Small intestine (tissue), 7 donors: ENCODE data around the gene MAP2. TPM values are rescaled to one million over a fixed set of nuclear protein-coding genes. Genes with fewer than 3 reads are reported as not detected.

Source experiments
- DNase-seq, 2 donors: peaks; one replicate each; pipeline versions ENCODE4 v3.0.0 to v3.0.0-alpha.2; 2013
- FAIRE-seq: peaks from 2 replicates; lab custom pipeline; 2012; peaks lifted over from hg19 to GRCh38; lab: Jason Lieb, UNC
- H3K27ac ChIP-seq, 3 donors: one replicate each; pipeline ENCODE4 v1.5.1; 2013; ENCODE audit warnings: low read length in 2 of 3, mild to moderate bottlenecking in 2 of 3, control low read depth in 1 of 3, inconsistent platforms in 1 of 3, low read depth in 1 of 3, moderate library complexity in 1 of 3
- H3K27me3 ChIP-seq, 3 donors: one replicate each; pipeline ENCODE4 v1.6.1; 2013; ENCODE audit warnings: low read length in 3 of 3, inconsistent platforms in 1 of 3; ENCODE audit not compliant: control insufficient read depth in 3 of 3, insufficient read depth in 3 of 3
- H3K36me3 ChIP-seq, 3 donors: one replicate each; pipeline ENCODE4 v1.6.1; 2013; ENCODE audit warnings: low read length in 3 of 3, inconsistent platforms in 1 of 3, low read depth in 1 of 3, mild to moderate bottlenecking in 1 of 3, moderate library complexity in 1 of 3; ENCODE audit not compliant: control insufficient read depth in 3 of 3, insufficient read depth in 2 of 3
- H3K4me1 ChIP-seq, 3 donors: one replicate each; pipeline ENCODE4 v1.6.1; 2013; ENCODE audit warnings: low read length in 2 of 3, inconsistent platforms in 1 of 3, low read depth in 1 of 3, mild to moderate bottlenecking in 1 of 3, moderate library complexity in 1 of 3; ENCODE audit not compliant: control insufficient read depth in 3 of 3, insufficient read depth in 2 of 3
- H3K4me3 ChIP-seq, 3 donors: one replicate each; pipeline ENCODE4 v1.5.1; 2013; ENCODE audit warnings: low read length in 3 of 3, control low read depth in 1 of 3, inconsistent platforms in 1 of 3, low read depth in 1 of 3, mild to moderate bottlenecking in 1 of 3, moderate library complexity in 1 of 3
- H3K9me3 ChIP-seq, 2 donors: one replicate each; pipeline ENCODE4 v1.6.1; 2013; ENCODE audit warnings: low read depth in 1 of 2, low read length in 1 of 2; ENCODE audit not compliant: control insufficient read depth in 2 of 2, insufficient read depth in 1 of 2
- WGBS, 3 donors: extraction: QIAGEN DNeasy Blood & Tissue Kit; methylation state at CpG; one replicate each; pipeline ENCODE4 v1.1.7; 2013; 5-methylcytosine and 5-hydroxymethylcytosine counted together
- polyA plus RNA-seq, 4 donors: library from polyadenylated mRNA; stranded (reverse) in 3 of 4; unstranded in 1 of 4; fragments of 200-250 nt in 3 of 4; fragments of 120-200 nt in 1 of 4; gene quantifications; one replicate each; pipeline versions ENCODE4 v1.2.1 to v1.2.3, GENCODE V29; 2013
- donor health status: healthy with polysubstance abuse.
- donor health status: control.
- donor health status: control.
- donor health status: Bipolar disorder and iron deficiency.
- donor health status: healthy.

Gene MAP2
- polyA plus RNA-seq, 4 donors: 0.22 to 3.2 (median 1.6) TPM

DNA sequence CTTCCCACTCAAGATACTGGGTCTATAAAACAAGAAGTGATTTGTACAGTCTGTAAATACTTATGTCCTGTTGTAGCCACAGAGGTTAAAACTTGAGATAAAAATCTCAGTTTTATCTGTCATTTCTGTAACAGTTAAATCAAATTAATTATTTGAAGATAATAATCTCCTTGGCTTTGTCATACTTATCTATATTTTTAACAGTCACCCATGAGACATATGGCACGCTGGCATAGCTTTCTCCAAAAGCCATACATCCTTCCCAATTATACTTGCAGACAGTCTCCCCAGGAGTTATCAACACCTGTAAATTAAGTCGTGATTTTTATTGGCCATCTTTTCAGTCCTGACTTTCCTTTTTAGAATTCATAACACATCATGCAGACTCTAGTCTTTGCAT, 278.9 kb downstream of the MAP2 start:
- Histone ChIP-seq H3K27ac (no peak overlapping the region), H3K36me3 (no peaks in the 10 kb centered on the region), H3K9me3 (no peaks in the 10 kb centered on the region), H3K4me1 (no peaks in the 10 kb centered on the region), H3K27me3 (no peaks in the 10 kb centered on the region), H3K4me3 (no peak overlapping the region)
- DNase-seq: no peak
- no peak for FAIRE-seq
- WGBS, 3 donors: 50 to 78% (median 56%) methylated on average over 2 of the region's 2 CpGs

DNA sequence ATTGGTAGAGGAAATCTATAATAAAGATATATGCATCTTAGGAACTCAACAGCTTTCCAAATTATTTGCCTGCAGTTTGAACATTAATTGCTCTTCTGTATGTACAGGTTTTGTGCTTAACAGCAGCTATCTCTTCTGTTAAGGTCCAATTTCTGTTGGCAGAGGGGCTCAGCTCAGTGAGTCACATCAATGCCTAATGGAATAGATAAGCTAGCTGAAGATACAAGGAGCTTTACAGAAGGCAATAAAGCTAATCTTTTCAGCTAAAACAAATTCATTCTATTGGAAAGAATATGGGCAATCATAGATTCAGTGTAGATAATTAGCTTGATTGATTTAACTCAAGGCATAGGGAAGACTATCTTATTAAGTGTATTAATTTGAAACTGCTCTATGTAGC, 289.4 kb downstream of the MAP2 start:
- FAIRE-seq (no peak), DNase-seq (no peak)
- H3K9me3 ChIP-seq: no peaks in the 10 kb centered on the region
- H3K27me3 ChIP-seq: no peaks in the 10 kb centered on the region
- no peak overlapping the region for H3K27ac ChIP-seq
- H3K4me1 ChIP-seq: no peaks in the 10 kb centered on the region
- no peaks in the 10 kb centered on the region for H3K36me3 ChIP-seq
- H3K4me3 ChIP-seq: no peak overlapping the region

GRCh38 chr2:209719034-209719433, 295.2 kb downstream of the MAP2 start:
- DNase-seq (no peak), FAIRE-seq (no peak)
- Histone ChIP-seq H3K27ac (no peak overlapping the region), H3K9me3 (no peaks in the 10 kb centered on the region), H3K36me3 (no peaks in the 10 kb centered on the region), H3K27me3 (no peaks in the 10 kb centered on the region), H3K4me1 (no peaks in the 10 kb centered on the region), H3K4me3 (no peak overlapping the region)
- WGBS, 3 donors: 81 to 83% (median 83%) methylated on average over 5 of the region's 5 CpGs

DNA sequence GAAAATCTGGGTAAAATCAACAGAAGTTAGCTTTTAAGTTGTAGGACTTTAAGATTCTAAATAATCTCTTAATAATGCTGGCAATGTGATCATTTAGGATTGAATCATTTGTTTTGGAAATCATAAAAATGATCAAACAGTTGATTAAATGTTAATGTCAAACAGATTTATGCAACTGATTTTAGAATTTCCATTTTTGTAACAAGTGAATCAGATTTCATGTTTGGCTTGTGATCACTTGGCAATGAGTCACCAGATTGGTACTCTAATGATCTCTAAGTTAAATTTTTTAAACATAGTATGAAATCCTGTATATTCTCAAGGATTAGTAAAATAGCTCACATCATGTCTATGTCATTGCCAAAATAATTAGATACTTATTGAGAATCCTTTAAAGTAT, 297.6 kb downstream of the MAP2 start:
- no peaks in the 10 kb centered on the region for H3K36me3 ChIP-seq
- FAIRE-seq: no peak
- H3K4me1 ChIP-seq: no peaks in the 10 kb centered on the region
- H3K9me3 ChIP-seq: no peaks in the 10 kb centered on the region
- H3K27me3 ChIP-seq: no peaks in the 10 kb centered on the region
- no peak for DNase-seq
- no peak overlapping the region for H3K4me3 ChIP-seq
- no peak overlapping the region for H3K27ac ChIP-seq

- DNase-seq (no peak), FAIRE-seq (no peak)
- Histone ChIP-seq H3K27ac (no peak overlapping the region), H3K4me1 (no peaks in the 10 kb centered on the region), H3K4me3 (no peak overlapping the region), H3K27me3 (no peaks in the 10 kb centered on the region), H3K36me3 (no peaks in the 10 kb centered on the region), H3K9me3 (no peaks in the 10 kb centered on the region)
- 85 to 92% (median 85%) methylated on average over 2 of the region's 2 CpGs for WGBS, 3 donors
These were observed 302.5 kb downstream of the MAP2 start for GRCh38 chr2:209726311-209726710.

DNA sequence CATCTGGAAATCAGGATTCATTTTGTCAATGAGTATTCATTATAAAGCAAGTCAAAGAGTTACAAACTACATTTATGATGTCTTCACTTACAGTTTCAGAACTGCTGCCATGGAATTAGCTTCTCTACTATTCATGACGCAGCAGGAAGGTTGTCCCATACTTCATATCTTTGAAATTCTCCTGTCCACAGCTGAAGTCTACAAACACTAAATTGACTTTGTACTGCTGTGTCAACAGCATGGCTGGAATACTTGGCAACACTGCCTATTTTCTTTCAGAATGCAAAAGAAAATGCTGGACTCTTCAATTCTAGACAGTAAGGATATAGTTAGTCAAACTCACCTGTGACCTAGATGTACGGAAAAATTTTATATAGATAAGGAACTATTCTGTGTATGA, 303.2 kb downstream of the MAP2 start:
- Histone ChIP-seq H3K9me3 (no peaks in the 10 kb centered on the region), H3K4me1 (no peaks in the 10 kb centered on the region), H3K27ac (no peak overlapping the region), H3K36me3 (no peaks in the 10 kb centered on the region), H3K27me3 (no peaks in the 10 kb centered on the region), H3K4me3 (no peak overlapping the region)
- WGBS, 3 donors: 40 to 72% (median 43%) methylated on average over 2 of the region's 2 CpGs
- DNase-seq: no peak
- no peak for FAIRE-seq

- Histone ChIP-seq H3K27ac (no peak overlapping the region), H3K27me3 (no peaks in the 10 kb centered on the region), H3K4me1 (no peaks in the 10 kb centered on the region), H3K36me3 (no peaks in the 10 kb centered on the region), H3K9me3 (no peaks in the 10 kb centered on the region), H3K4me3 (no peak overlapping the region)
- DNase-seq: no peak
- FAIRE-seq: no peak
- WGBS, 3 donors: 69 to 77% (median 75%) methylated on average over 3 of the region's 3 CpGs
These were observed 311.0 kb downstream of the MAP2 start for GRCh38 chr2:209734805-209735204.

DNA sequence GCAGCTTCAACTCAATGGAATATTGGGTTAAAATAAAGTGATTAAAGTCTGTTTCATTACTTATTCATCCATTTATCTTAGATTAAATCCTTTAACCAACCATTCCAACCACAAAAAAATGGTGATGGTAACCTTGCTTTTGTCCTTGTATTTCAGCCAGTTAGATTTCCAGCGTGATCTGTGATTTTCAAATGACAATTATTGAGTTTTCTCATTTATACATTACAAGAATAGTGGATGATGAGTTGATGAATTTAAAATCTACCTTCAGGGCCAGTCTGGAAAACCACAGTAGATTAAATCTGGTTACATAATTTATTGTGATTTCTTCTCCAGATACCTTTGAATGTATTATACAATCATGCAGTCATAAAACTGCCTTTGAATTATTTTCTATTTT, 318.1 kb downstream of the MAP2 start:
- H3K27ac ChIP-seq: no peak overlapping the region
- no peak for DNase-seq
- H3K4me1 ChIP-seq: no peaks in the 10 kb centered on the region
- no peaks in the 10 kb centered on the region for H3K36me3 ChIP-seq
- H3K4me3 ChIP-seq: no peak overlapping the region
- FAIRE-seq: no peak
- WGBS, 3 donors: 43 to 53% (median 52%) methylated on average over 1 of the region's 1 CpG
- H3K27me3 ChIP-seq: no peaks in the 10 kb centered on the region
- no peaks in the 10 kb centered on the region for H3K9me3 ChIP-seq

DNA sequence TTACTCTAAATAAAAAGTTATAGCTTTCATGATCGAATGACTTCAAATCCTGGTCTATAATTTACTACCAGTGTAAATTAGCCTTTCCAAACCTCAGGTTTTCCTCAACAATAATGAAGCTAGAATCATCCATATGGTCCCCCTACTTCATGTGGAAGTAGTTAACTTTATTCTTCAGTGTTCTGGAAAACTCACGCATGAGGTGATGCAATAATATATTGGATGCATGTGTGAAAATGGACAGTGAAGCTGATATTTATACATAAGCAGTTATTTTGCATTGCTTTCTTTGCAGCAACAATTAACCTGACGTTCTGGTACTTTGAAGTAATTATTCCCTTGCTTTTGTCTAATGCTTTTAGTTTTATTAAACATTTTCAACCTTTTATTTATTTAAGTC, 329.2 kb downstream of the MAP2 start:
- H3K36me3 ChIP-seq: no peaks in the 10 kb centered on the region
- no peaks in the 10 kb centered on the region for H3K4me1 ChIP-seq
- 46 to 51% (median 50%) methylated on average over 3 of the region's 3 CpGs for WGBS, 3 donors
- FAIRE-seq (no peak), DNase-seq (no peak)
- no peaks in the 10 kb centered on the region for H3K9me3 ChIP-seq
- no peak overlapping the region for H3K4me3 ChIP-seq
- no peak overlapping the region for H3K27ac ChIP-seq
- H3K27me3 ChIP-seq: no peaks in the 10 kb centered on the region
